ENCODE data around the gene CDH22. TPM values are rescaled to one million over a fixed set of nuclear protein-coding genes. Genes with fewer than 3 reads are reported as not detected.

Gene CDH22
- total RNA-seq, 1 experiment from 2014 or later = 0.11 TPM

- Histone ChIP-seq H3K9me3 (no peaks in the 10 kb centered on the region), H3K4me3 (ENCODE audit: low read depth, low read length) (peak overlapping the region; percentile 46), H3K27me3 (replicated peaks; ENCODE audit: control insufficient read depth, insufficient read depth, low read length) (peaks cover 22% of the 10 kb centered on the region), H3K36me3 (ENCODE audit: control insufficient read depth, insufficient read depth, low read length) (no peaks in the 10 kb centered on the region), H3K4me1 (peaks cover 15% of the 10 kb centered on the region)
- intact Hi-C loops (cut with micrococcal nuclease; ENCODE audit: unreplicated experiment) = loop anchor here (1.0 to 5.0 kb wide), 6 partner anchors 17 to 176 kb away; no protein-coding TSS in a partner anchor
- DNase-seq = no peak
- ChIA-PET CTCF (interaction anchor here (0.6 to 2.3 kb wide), 4 partner anchors 11 to 100 kb away, joined by 3 to 23 read pairs (median 4); partner anchors contain the start of gene ELMO2), POLR2A (no interaction called here)
- no TSS peak for BruUV-seq (replicated peaks)
- no peak overlapping the region for H3K27ac Mint-ChIP-seq (ENCODE audit: unreplicated experiment)
- no peak for TF ChIP-seq CTCF (IDR thresholded peaks at IDR 0.05; ENCODE audit: insufficient read depth in 1 of 2, low read depth in 1 of 2, low read length in 1 of 2, severe bottlenecking in 1 of 2, unreplicated experiment in 1 of 2)
- H3K4me1 Mint-ChIP-seq (ENCODE audit: low read depth, unreplicated experiment) = peaks cover 15% of the 10 kb centered on the region
- H3K27me3 Mint-ChIP-seq (ENCODE audit: insufficient read depth, unreplicated experiment) = peaks cover 46% of the 10 kb centered on the region
- H3K9me3 Mint-ChIP-seq (ENCODE audit: unreplicated experiment) = no peaks in the 10 kb centered on the region
- H3K36me3 Mint-ChIP-seq (ENCODE audit: insufficient read depth, unreplicated experiment) = no peaks in the 10 kb centered on the region
- peak overlapping the region; percentile 57 for H3K4me3 Mint-ChIP-seq (ENCODE audit: unreplicated experiment)
These were observed 370 bp downstream of the CDH22 start for GRCh38 chr20:46307999-46308257.

GRCh38 chr20:46307139-46307998 is 929 bp downstream of the CDH22 start:
- peak overlapping the region; percentile 45 for H3K4me3 Mint-ChIP-seq (ENCODE audit: unreplicated experiment)

More at GRCh38 chr20:46307139-46307998, 929 bp downstream of the CDH22 start:
- peaks cover 15% of the 10 kb centered on the region for H3K4me1 Mint-ChIP-seq (ENCODE audit: low read depth, unreplicated experiment)
- POLR2A ChIA-PET = no interaction called here
- H3K4me3 ChIP-seq (ENCODE audit: low read depth, low read length) = peak overlapping the region; percentile 46
- intact Hi-C loops (cut with micrococcal nuclease; ENCODE audit: unreplicated experiment) = loop anchor here (1.0 to 5.0 kb wide), 6 partner anchors 18 to 175 kb away; no protein-coding TSS in a partner anchor
- peaks cover 50% of the 10 kb centered on the region for H3K27me3 Mint-ChIP-seq (ENCODE audit: insufficient read depth, unreplicated experiment)
- no peaks in the 10 kb centered on the region for H3K36me3 Mint-ChIP-seq (ENCODE audit: insufficient read depth, unreplicated experiment)
- H3K27me3 ChIP-seq (replicated peaks; ENCODE audit: control insufficient read depth, insufficient read depth, low read length) = peaks cover 22% of the 10 kb centered on the region
- CTCF ChIA-PET = interaction anchor here (0.6 to 2.7 kb wide), 38 partner anchors 8 to 1569 kb away, joined by 3 to 32 read pairs (median 4); partner anchors contain the start of gene ELMO2
- BruUV-seq (replicated peaks) = no TSS peak
- TF ChIP-seq CTCF (IDR thresholded peaks at IDR 0.05; ENCODE audit: insufficient read depth in 1 of 2, low read depth in 1 of 2, low read length in 1 of 2, severe bottlenecking in 1 of 2, unreplicated experiment in 1 of 2) = peak; percentile 97 to 99
- peaks cover 15% of the 10 kb centered on the region for H3K4me1 ChIP-seq
- no peaks in the 10 kb centered on the region for H3K9me3 Mint-ChIP-seq (ENCODE audit: unreplicated experiment)
- peak; percentile 76 to 85 for DNase-seq
- H3K27ac Mint-ChIP-seq (ENCODE audit: unreplicated experiment) = no peak overlapping the region
- H3K36me3 ChIP-seq (ENCODE audit: control insufficient read depth, insufficient read depth, low read length) = no peaks in the 10 kb centered on the region
- no peaks in the 10 kb centered on the region for H3K9me3 ChIP-seq

All from Caco-2 (cell line).